Tibial nerve (tissue), 4 donors: Measurements from ENCODE around the gene MCF2L.

Source experiments
- CTCF ChIP-seq, 5 experiments: fragments of 200-600 bp in 3 of 5; fragments of 450-650 bp in 2 of 5; sonication (generic) in 3 of 5; IDR thresholded peaks; one replicate each; pipeline ENCODE4 v1.5.1; 2016 to 2019; ENCODE audit warnings: antibody characterized with exemption in 5 of 5, mild to moderate bottlenecking in 3 of 5, moderate library complexity in 2 of 5
- EP300 ChIP-seq, 2 donors: sonication (generic); formaldehyde crosslinking; IDR thresholded peaks; one replicate each; pipeline ENCODE4 v1.6.1; 2017; ENCODE audit warnings: antibody characterized with exemption in 2 of 2, mild to moderate bottlenecking in 1 of 2
- POLR2A ChIP-seq, 2 donors: fragments of 450-650 bp; IDR thresholded peaks; one replicate each; pipeline ENCODE4 v1.6.1; 2017; ENCODE audit warnings: antibody characterized with exemption in 2 of 2, mild to moderate bottlenecking in 2 of 2, moderate library complexity in 2 of 2

GRCh38 chr13:113031465-113031864, 62.5 kb downstream of the MCF2L start:
- no peak for TF ChIP-seq CTCF (IDR thresholded peaks at IDR 0.05)
- TF ChIP-seq EP300 (IDR thresholded peaks at IDR 0.05), result no peak
- no peak for TF ChIP-seq POLR2A (IDR thresholded peaks at IDR 0.05)
